IPS DF 6.9 (cell line): ENCODE data around the gene HAPLN2.

ENCODE experiments used
- DNase-seq: peaks from one replicate; pipeline ENCODE4 v3.0.0-alpha.2; 2013; ENCODE audit warnings: low read depth, low spot score
- H3K27ac ChIP-seq: one replicate; pipeline ENCODE4 v1.5.1; 2013; ENCODE audit warnings: low read length, control low read depth
- H3K27me3 ChIP-seq: 2 replicates; pipeline ENCODE4 v1.6.1; 2013; ENCODE audit warnings: mild to moderate bottlenecking, low read length; ENCODE audit not compliant: control insufficient read depth, insufficient read depth
- H3K36me3 ChIP-seq: 2 replicates; pipeline ENCODE4 v1.6.1; 2013; ENCODE audit warnings: low read length; ENCODE audit not compliant: control insufficient read depth, insufficient read depth
- H3K4me1 ChIP-seq: 2 replicates; pipeline ENCODE4 v1.6.1; 2013; ENCODE audit warnings: low read length; ENCODE audit not compliant: control insufficient read depth, insufficient read depth
- H3K4me3 ChIP-seq: 2 replicates; pipeline ENCODE4 v1.5.1; 2013; ENCODE audit warnings: mild to moderate bottlenecking, low read length
- H3K9me3 ChIP-seq: 2 replicates; pipeline ENCODE4 v1.6.1; 2013; ENCODE audit warnings: low read length, inconsistent platforms; ENCODE audit not compliant: control insufficient read depth, insufficient read depth
- WGBS: extraction: QIAGEN DNeasy Blood & Tissue Kit; methylation state at CpG from one replicate; pipeline ENCODE4 v1.1.7; 2013; ENCODE audit warnings: mixed read lengths, missing lambda C conversion rate; ENCODE audit not compliant: insufficient read length, insufficient coverage; 5-methylcytosine and 5-hydroxymethylcytosine counted together

Gene HAPLN2

GRCh38 chr1:156618853-156619581, at the start of gene HAPLN2:
HAPLN2 (plus strand) TSS chr1:156619415; CDS start chr1:156623491, 4,076 bp downstream.
- no peak within 1 kb of the TSS for H3K27ac ChIP-seq
- no peak within 1 kb of the TSS for H3K4me3 ChIP-seq
- peaks cover 3% of the 10 kb centered on the region; the same call in 1 of the 2 replicates for H3K4me1 ChIP-seq
- no peak for DNase-seq
- no CpG with 5 or more reads among the region's 7 CpGs for WGBS
- H3K9me3 ChIP-seq: no peaks in the 10 kb centered on the region
- H3K36me3 ChIP-seq: no peaks in the 10 kb centered on the region
- H3K27me3 ChIP-seq: peaks cover 11% of the 10 kb centered on the region

GRCh38 chr1:156571261-156571852, 47.9 kb upstream of the HAPLN2 start:
- Histone ChIP-seq H3K36me3 (no peaks in the 10 kb centered on the region), H3K4me3 (peak overlapping the region; percentile 97; the same call in 1 of the 2 replicates), H3K27me3 (no peaks in the 10 kb centered on the region), H3K27ac (no peak overlapping the region), H3K9me3 (no peaks in the 10 kb centered on the region), H3K4me1 (peaks cover 1% of the 10 kb centered on the region; the same call in 1 of the 2 replicates)
- DNase-seq: no peak
- WGBS: no CpG with 5 or more reads among the region's 4 CpGs

- peak within 1 kb of the TSS; percentile 97 for H3K4me3 ChIP-seq
- H3K36me3 ChIP-seq: no peaks in the 10 kb centered on the region
- peaks cover 1% of the 10 kb centered on the region; the same call in 1 of the 2 replicates for H3K4me1 ChIP-seq
- no peaks in the 10 kb centered on the region for H3K9me3 ChIP-seq
- H3K27ac ChIP-seq: no peak within 1 kb of the TSS
- no CpG with 5 or more reads among the region's 38 CpGs for WGBS
- DNase-seq: peak; percentile 57
- H3K27me3 ChIP-seq: no peaks in the 10 kb centered on the region
These were observed 47.1 kb upstream of the HAPLN2 start, which contains the start of gene IQGAP3 for GRCh38 chr1:156571919-156572662. IQGAP3 (minus strand) TSS chr1:156572565; CDS start chr1:156572529, 36 bp downstream.

- H3K27ac ChIP-seq: no peak overlapping the region
- peaks cover 1% of the 10 kb centered on the region; the same call in 1 of the 2 replicates for H3K4me1 ChIP-seq
- H3K36me3 ChIP-seq: no peaks in the 10 kb centered on the region
- no peak for DNase-seq
- H3K9me3 ChIP-seq: no peaks in the 10 kb centered on the region
- WGBS: no CpG with 5 or more reads among the region's 10 CpGs
- H3K27me3 ChIP-seq: no peaks in the 10 kb centered on the region
- peak overlapping the region; percentile 1; the same call in 1 of the 2 replicates for H3K4me3 ChIP-seq
These were observed 46.6 kb upstream of the HAPLN2 start for GRCh38 chr1:156572663-156573018.

GRCh38 chr1:156574039-156574633, 45.1 kb upstream of the HAPLN2 start:
- no CpG with 5 or more reads among the region's 2 CpGs for WGBS
- H3K4me3 ChIP-seq: no peak overlapping the region
- no peaks in the 10 kb centered on the region for H3K36me3 ChIP-seq
- H3K27me3 ChIP-seq: no peaks in the 10 kb centered on the region
- no peak for DNase-seq
- no peak overlapping the region for H3K27ac ChIP-seq
- no peaks in the 10 kb centered on the region for H3K9me3 ChIP-seq
- H3K4me1 ChIP-seq: peaks cover 1% of the 10 kb centered on the region; the same call in 1 of the 2 replicates

GRCh38 chr1:156577550-156577949, 41.7 kb upstream of the HAPLN2 start:
- Histone ChIP-seq H3K4me1 (no peaks in the 10 kb centered on the region; the same call in 1 of the 2 replicates), H3K4me3 (no peak overlapping the region), H3K27ac (no peak overlapping the region), H3K36me3 (no peaks in the 10 kb centered on the region), H3K9me3 (no peaks in the 10 kb centered on the region), H3K27me3 (no peaks in the 10 kb centered on the region)
- DNase-seq: no peak
- no CpG with 5 or more reads among the region's 3 CpGs for WGBS

- Histone ChIP-seq H3K4me1 (no peaks in the 10 kb centered on the region), H3K27me3 (no peaks in the 10 kb centered on the region), H3K27ac (no peak overlapping the region), H3K36me3 (no peaks in the 10 kb centered on the region), H3K9me3 (no peaks in the 10 kb centered on the region), H3K4me3 (no peak overlapping the region)
- no CpG with 5 or more reads among the region's 7 CpGs for WGBS
- no peak for DNase-seq
These were observed 41.2 kb upstream of the HAPLN2 start for GRCh38 chr1:156578055-156578454.

GRCh38 chr1:156579472-156579871, 39.7 kb upstream of the HAPLN2 start, which contains the start of gene TTC24:
TTC24 (plus strand) TSS chr1:156579723; CDS start chr1:156581365, 1,642 bp downstream.
- WGBS: no CpG with 5 or more reads among the region's 5 CpGs
- H3K36me3 ChIP-seq: no peaks in the 10 kb centered on the region
- H3K4me3 ChIP-seq: no peak within 1 kb of the TSS
- peaks cover 3% of the 10 kb centered on the region for H3K4me1 ChIP-seq
- DNase-seq: no peak
- H3K27ac ChIP-seq: no peak within 1 kb of the TSS
- no peaks in the 10 kb centered on the region for H3K9me3 ChIP-seq
- no peaks in the 10 kb centered on the region for H3K27me3 ChIP-seq

- Histone ChIP-seq H3K9me3 (no peaks in the 10 kb centered on the region), H3K27ac (no peak overlapping the region), H3K4me1 (peaks cover 5% of the 10 kb centered on the region), H3K4me3 (no peak overlapping the region), H3K36me3 (no peaks in the 10 kb centered on the region), H3K27me3 (no peaks in the 10 kb centered on the region)
- WGBS: no CpG with 5 or more reads among the region's 21 CpGs
- no peak for DNase-seq
These were observed 37.4 kb upstream of the HAPLN2 start for GRCh38 chr1:156581661-156582387.
